ENCODE measurements around the gene UXS1.

GRCh38 chr2:106165561-106165960 lies 28.5 kb downstream of the UXS1 start:
- TF ChIP-seq ZNF274 (IDR thresholded peaks at IDR 0.05; ENCODE audit: low read depth, low read length) (no peak), YY1 (IDR thresholded peaks at IDR 0.05; ENCODE audit: insufficient read depth, insufficient read length) (no peak)

Data from NT2/D1 (cell line).